Kasumi-1 (cell line): ENCODE measurements around the gene IGF2BP3.
A peak's percentile ranks its signal among the peaks of the same experiment; 100 is the strongest.

ENCODE experiments used
- DNase-seq, 2 experiments: peaks; one replicate each; lab custom pipeline; 2025; lab: John Stamatoyannopoulos, UW

IGF2BP3 gene

DNA sequence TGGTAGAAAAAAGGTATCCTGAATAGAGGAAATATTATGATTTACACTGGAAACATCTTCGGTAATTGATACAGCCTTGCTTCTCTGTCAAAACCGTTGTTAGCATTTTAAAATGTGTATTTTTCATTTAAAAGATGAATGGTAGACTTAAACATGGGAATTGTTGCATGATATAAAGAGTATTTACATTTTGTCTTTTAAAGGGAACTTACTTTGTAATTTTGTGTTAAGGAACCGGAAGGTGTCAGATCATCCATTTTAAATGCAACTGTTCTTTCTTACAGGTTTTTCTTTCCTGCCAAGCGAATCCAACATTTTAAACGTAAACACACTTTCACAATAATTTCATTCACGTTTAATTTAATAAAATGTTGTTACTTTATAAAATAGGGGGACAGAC is 1.8 kb upstream of the IGF2BP3 start:
- peak; percentile 73 to 79 for DNase-seq

DNA sequence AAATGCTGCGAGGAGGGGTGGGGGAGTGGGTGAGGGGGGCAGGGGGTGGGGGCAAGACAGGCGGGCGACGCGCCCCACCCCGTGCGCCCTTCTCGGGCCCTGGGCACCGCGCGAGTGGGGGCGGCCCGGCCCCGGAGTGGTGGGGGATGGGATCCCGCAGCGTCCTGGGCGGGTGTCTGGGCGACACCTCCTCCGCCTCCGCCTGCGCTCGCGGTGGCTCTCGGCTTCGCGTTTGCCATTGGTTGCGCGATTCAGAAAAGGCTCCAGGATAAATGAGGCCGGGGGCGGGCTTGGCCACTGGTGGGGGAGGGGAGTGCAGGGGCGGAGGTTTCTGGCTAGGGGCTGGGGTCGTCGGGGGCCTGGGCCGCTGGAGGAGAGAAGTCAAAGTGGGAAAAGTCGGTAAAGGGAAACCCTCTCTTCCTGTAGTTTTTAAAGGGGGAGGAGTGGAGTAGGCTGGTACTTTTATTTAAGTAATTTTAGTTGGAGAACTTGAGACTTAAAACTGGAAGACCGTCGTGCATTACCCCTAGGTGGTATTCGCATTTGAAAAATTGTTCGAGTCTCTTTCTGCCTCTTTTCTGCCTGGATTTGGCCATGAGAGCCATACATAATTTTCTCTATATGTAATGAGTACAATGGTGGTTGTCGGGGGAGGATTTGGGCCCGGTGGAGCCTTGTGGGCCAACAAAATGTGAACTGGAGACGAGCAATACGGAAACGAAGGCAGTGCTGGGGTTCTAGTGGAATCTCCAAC is 992 bp upstream of the IGF2BP3 start:
- peak; percentile 94 to 96 for DNase-seq

DNA sequence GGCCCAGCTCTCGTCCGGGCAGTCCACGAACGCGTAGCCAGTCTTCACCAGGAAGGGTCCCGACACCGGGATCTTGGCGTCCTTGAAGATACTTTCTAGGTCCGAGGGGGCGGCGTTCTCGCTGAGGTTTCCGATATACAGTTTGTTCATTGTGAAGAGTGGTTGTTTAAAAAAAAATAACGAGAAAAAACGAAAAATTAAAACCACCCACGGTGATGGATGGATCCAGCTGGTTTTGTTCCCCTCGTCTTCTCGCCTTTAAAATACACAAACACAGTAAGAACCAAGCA is 385 bp downstream of the IGF2BP3 start:
- DNase-seq: peak; percentile 45 to 51

DNA sequence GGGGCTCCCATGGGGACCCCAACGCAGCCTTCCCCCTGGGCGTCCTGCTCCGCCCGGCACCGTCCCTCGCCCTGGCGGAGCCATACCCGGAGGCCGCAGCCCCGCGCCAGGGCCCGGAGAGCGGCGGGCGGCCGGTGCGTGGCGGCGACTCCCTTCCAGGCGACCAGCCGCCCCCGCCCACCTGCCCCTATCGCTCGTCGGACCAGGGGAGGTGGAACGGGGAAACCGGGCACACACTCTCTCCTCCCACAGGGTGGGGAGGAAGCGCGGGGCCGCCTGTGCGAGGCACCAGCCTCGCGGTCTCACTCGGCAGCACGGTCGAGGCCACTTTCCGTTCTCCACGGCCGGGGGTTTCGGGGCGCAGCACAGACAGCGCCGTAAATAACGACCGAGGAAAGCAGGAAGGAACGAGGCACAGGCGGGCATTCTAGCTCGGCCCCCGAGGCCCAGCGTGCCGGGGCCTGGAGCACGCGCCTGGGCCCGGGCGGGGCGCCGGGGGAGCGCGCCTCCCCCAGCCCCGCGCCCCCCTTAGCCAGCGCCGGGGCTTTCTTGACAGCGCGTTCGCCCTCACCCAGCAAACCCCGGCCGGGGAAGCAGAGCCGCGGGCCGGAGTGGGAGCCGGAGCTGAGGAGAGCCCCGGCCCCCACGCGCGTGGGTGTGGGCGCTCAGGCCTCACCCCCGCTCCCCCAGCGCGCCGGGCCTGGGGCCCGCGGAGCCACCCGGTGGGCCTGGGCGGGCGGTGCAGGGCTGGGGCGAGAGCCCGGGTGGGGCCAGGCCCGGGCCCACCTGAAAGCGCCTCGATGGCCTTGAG is 936 bp downstream of the IGF2BP3 start:
- DNase-seq: peak in 1 of 2 experiments; percentile 36

DNA sequence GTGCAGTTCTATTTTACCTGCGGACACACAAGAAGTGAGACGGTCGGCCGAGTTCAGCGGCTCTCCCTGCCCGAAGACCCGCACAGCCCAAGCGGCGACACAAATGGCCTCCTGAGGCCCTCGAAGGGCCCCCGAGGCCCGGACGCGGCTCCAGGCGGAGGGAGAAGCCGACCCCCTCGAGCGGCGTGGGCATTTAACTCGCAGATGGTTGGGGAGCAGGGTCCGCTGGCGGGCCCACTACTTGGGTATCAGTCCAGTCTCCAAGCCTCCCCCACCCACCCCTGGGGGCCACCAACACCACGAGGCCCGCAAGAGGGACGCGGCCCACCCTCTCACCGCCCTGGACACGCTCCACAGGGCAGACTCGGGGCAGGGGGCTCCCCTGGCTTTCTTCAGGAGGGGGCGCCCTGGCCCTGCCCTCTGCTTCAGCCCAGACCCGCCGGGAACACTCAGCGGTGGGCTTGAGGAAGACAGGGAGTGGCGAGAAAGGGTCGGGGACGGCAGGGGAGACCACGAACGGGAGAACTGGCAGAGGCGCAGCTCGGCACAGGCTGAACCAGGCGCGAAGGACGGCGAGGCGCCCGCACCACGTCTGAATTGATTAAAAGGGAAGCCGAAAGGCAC is 1.7 kb downstream of the IGF2BP3 start:
- peak; percentile 18 to 36 for DNase-seq

DNA sequence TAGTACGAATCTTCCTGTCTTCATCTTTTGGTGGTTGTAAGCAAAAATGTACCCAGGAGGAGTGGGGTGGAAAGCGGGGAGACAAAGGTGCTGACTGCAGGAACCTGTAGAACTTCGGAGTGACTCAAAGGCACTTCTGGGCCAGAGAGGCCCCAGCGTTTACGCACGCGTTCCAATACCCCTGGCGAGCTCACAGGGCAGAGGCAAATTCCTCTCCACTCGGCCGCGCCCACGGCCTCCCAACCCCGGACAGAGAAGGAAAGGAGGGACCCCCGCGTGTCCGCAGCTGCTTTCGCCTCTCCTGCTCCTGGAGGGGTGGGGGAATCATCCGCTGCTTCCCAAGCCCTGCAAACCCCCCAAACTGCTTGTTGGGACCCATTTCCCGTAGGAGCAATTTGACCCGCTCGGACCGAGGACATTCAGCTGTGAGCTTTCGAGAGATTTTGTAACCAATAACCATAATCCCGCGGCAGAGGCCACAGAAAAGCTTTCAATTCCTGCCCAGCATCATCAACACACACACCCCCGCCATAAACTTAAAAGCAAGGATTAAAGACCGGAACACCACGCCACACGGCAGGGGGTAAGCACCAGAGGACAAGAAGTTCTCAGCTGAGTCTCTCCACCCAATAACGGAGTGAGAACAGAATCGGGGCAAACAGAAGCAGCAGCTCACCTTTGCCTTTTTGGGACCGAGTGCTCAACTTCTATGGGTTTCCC is 2.3 kb downstream of the IGF2BP3 start:
- peak; percentile 45 to 78 for DNase-seq

DNA sequence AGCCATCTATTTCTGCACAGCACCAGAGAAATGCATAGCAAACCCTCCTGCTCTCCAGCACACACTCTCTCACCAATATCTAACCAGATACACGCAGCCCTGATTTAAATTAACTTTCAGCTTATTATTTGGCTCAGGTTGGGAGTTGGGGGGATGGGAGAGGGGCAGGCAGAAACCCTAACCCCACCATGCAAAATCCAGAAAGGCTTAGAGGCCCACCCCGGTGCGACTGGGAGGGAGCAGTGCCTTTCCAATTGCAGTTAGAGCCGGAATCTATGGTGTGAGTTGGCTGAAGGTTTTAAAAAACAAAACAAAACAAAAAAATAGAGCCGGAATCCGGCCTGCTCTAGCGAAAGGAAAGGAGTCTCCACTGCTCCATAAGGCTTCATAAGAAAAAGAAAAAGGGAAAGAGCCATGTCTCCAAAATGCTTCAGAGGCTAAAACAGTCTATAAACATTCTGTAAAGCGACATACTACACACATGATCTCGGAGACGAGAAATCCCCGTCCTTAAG is 2.9 kb downstream of the IGF2BP3 start:
- DNase-seq: peak; percentile 52 to 71

DNA sequence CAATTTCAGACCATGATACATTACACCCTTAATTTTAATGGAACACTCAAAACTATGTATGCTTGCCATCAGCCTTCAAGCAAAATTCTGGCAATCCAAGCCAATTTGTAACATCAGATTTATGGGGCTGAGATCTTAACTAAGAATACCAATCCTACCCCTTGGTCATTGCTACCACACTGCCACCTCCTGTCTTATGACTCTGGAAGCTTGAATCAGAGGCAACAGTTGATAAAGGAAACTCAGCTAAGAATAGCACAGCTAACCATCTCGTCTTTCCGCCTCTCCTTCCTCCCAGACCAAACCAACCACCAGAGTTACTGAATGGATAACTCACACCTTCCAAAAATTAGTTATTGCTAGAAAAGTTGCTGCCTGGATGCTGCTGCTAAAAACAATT is 7.4 kb downstream of the IGF2BP3 start:
- peak; percentile 98 for DNase-seq

DNA sequence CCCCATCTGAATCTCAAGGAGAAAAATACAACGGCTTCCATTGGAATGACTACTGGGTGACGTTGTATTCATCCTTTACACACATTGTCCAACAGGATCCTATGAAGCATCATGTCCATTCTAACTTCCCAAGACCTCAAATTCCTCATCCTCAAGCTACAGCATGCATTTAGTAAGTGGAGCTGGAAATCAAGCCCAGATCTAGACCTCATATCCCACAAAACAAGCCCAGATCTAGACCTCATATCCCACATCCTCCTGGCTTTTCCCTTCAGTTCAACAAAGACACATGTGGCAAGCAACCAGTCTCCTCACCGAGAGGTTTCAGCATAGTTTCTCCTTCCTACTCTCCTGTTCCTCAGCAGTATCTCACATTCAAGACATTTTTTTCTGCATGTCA is 12.2 kb downstream of the IGF2BP3 start:
- DNase-seq: no peak

DNA sequence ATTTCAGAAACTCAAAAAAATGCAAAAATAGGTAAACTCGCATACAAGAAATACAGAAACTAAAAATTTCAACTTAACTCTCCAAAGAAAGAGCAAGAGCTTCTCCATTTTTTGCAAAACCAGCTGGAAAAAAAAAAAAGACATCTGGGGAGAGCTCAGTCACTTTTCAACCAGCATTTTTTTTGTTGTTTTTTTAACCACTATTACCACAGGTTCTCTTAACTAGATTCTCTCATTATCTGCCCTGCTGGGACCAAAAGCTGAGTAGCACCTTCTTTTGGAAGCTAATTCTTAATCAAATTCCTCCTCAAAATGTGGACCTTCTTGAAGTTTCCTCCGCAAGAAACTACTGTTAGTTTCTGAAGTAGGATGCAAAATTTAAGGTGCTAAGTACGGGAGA is 14.2 kb downstream of the IGF2BP3 start:
- DNase-seq: no peak

DNA sequence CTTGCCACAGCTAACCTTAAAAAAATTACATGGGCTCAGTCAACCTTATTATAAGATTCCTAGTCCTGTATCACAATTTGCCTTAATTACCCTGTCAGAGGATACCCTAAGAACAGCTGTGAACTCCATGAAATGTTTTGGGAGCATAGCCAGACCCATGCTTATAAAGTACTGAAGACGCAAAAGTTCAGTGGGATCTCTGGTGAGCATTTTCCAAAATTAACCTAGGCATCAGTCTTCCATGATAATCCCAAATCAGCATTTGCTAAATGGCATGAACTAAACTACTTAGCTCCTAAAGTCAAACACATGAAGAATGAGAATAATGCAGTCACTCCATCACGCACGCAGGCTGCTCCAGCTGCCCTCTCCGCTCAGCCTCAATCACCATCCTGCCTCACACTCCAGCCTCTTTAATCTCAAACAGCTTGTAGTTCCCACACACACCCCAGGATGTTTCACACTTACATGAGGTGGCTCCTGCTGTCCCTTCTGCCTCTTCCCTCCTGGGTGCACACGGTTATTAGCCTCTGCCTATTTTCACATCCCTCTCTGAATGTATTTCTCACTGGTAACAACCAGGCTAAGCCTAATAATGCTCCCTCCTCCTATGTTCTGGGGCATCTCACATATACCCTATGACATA is 15.3 kb downstream of the IGF2BP3 start:
- DNase-seq: no peak

DNA sequence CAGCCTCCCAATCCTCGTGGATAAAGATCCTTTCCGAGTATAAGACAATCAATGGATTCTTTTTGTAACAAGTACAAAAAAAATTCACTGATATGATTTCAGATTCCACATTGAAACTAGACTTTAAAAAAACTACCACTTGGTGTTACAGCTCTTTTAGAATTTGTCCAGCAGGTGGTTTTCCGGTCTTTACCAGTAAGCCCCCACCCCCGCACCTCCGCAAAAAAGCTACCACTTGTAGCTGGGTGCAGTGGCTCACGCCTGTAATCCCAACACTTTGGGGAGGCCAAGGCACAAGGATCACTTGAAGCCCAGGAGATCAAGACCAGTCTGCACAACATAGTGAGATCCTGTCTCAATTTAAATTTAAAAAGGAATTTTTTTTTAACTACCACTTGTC is 19.8 kb downstream of the IGF2BP3 start:
- no peak for DNase-seq

DNA sequence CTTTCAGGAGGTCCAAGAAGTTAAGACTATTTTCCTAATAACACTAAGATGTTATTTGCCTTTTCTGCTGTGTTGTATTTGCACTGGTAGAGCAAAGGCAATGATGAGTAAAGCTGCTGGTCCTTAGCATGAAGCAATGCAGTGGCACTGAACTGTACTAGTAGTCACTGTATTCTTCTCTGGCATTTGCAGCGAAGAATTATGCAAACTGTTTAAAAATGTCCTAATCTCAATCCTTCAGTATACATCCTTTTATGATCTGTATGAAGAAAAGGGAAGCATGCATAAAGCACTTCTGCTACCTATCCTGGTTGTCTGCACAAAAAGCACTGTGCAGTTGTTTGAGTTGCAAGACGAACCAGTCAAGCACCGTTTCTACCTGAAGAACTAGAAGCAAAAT is 20.4 kb downstream of the IGF2BP3 start:
- DNase-seq: peak; percentile 48 to 54

DNA sequence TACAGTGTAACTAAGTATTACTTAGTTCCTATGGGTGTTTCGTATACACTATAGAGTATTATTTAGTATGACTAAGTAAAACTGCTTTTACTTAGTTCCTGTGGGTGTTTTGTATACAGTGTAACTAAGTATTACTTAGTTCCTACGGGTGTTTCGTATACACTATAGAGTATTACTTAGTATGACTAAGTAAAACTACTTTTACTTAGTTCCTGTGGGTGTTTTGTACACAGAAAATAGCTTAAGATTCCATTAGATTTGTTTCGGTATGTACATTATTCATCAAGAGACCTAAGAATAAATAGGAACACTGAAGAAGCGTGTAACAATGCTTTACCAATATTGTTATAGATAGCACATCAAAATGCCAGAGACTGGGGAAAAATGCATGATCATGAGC is 25.0 kb downstream of the IGF2BP3 start:
- no peak for DNase-seq

DNA sequence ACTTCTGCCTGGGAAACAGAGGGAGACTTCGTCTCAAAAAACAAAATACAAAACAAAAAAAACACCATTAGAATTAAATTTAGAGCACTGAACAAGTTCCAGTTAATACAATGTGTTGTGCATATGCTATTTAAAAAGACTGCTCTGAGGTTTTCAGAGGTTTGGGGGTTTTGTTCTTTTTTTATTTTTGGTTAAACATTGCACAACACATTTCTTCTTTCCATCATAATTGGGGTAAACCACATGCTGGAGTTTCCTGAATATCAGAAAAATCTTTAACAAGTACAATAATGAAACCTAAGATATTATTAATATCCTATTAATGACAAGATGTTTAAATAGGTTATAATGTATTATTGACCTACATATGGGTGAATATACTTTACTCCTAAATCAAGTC is 26.3 kb downstream of the IGF2BP3 start:
- peak; percentile 43 to 45 for DNase-seq

DNA sequence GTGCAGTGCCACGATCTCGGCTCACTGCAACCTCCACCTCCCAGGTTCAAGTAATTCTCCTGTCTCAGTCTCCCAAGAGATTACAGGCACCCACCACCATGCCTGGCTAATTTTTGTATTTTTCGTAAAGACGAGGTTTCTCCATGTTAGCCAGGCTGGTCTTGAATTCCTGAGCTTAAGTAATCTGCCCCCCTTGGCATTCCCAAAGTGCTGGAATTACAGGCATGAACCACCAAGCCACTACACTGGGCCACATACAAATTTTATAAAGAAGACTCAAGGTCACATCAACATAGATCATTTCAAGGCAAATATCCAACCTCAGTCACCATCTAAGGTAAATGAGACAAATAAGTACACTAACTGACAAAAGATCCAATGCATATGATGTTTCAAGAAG is 32.1 kb downstream of the IGF2BP3 start:
- no peak for DNase-seq

DNA sequence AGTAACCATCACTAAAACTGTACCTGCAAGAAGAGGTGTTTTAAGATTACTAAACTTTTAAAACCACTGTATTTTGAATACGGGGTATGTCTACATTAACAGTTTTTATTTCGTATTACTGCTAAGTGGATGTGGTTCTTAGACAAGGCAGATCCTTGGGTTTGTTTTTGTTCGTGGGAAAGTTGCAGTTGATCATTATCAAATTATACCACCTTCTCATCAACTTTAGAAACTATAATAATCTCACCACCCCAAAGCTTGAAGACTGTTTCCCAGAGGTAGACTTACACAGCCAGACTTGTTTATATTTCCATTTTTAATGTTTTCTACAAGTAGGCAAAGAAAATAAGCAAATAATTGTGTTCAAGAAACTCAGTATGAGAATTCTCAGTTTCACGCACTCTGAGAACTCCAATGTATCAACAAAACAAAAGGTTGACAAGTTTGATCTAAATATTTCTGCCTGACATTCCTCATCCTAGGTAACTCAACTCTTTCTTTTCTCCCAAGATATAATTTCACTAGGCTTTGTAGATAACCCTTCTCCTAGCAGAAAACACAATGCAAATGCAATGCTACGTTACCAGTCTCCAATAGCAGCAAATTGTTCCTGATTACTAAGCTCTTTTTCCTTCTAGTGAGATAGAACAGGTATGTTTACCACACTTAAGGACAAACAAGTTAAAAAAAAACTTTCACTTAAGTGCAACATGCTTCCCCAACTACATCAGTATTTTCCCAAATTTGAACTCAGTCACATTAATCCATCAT is 36.0 kb downstream of the IGF2BP3 start:
- no peak for DNase-seq

DNA sequence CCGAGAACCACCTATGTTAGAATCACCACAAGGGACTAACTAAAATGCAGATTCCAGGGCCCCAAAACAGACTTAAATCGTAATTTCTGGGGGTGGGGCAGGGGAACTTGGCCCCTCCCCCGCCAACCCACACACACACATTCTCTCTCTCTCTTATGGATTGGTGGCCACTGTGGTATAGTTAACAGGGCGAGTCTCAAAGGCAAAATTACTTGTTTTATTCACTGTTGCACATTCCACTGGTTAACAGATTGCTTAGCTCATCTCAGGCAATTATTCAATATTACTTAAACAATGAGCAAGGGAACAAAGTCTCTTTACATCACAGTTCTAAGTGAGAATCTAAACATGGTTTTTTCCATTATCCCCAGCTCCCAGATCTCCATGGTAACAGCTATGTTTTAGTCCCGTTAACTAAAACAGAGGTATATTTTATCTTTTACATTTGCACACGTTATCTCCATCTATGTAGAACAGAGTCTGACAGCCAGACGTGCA is 38.5 kb downstream of the IGF2BP3 start:
- DNase-seq: no peak

DNA sequence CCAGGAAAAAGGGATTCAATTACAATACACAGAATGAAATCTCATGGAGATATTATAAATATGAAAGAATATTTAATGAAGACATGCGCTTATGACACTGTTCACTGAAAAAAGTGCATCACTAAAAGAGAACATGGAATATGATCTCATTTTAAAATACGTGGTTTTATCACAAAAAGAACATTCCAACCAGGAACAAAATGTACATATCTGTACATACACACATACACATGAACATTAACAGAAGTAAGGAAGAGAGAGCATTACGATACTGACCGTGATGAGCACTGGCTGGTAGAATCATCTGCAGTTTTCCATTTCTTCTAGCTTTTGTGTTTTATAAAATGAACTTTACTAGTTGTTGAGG is 39.4 kb downstream of the IGF2BP3 start:
- no peak for DNase-seq

DNA sequence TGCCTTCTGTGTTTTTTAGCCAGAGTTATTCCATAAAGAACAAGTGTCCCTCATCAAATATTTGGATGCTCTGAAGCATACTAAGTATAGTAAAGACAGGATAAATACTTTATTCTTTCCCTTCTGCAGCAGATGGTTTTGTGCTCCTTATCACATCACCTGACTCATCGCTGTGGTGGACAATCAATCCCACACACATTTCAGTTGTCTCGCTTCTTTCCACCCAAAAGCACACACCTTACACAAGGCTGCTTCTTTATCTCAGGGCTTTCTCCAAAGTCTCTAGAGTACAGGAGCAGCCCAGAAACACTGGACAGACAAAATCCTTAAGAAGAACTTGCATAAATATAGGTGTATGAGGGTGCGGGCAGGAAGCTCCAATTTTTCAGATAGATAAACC is 43.4 kb downstream of the IGF2BP3 start:
- DNase-seq: no peak

DNA sequence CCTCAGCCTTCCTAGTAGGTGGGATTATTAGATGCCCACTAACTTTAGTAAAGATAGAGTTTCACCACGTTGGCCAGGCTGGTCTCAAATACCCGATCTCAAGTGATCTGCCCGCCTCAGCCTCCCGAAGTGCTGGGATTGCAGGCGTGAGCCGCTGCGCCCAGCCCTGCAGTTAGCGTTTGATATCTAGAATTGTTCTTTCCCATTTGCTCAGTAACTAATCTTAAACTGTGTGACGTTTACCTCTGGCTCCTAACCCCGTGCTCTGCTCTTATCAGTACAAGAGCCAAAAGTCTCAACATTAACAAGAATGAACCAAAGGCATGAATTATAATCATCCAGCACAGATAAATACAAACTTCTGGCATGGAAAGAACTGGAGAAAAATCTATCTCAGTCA is 47.4 kb downstream of the IGF2BP3 start:
- DNase-seq: no peak
